Osteocyte (in vitro differentiated cells): ENCODE results near the gene GNG4. TPM values are rescaled to one million over a fixed set of nuclear protein-coding genes. Genes with fewer than 3 reads are reported as not detected.

Experiments used
- DNase-seq: peaks from one replicate; pipeline ENCODE4 v3.0.0; 2021; ENCODE audit warnings: mixed read lengths; ENCODE audit not compliant: unreplicated experiment; ENCODE audit errors: extremely low spot score
- H3K27ac Mint-ChIP-seq: one replicate; pipeline ENCODE4 v1.8.0; 2021; ENCODE audit warnings: mild to moderate bottlenecking, mixed read lengths; ENCODE audit not compliant: unreplicated experiment
- H3K27me3 Mint-ChIP-seq: one replicate; pipeline ENCODE4 v1.8.0; 2021; ENCODE audit warnings: mixed read lengths; ENCODE audit not compliant: unreplicated experiment
- H3K36me3 Mint-ChIP-seq: one replicate; pipeline ENCODE4 v1.8.0; 2021; ENCODE audit warnings: mixed read lengths; ENCODE audit not compliant: unreplicated experiment
- H3K4me1 Mint-ChIP-seq: one replicate; pipeline ENCODE4 v1.8.0; 2021; ENCODE audit warnings: mixed read lengths; ENCODE audit not compliant: unreplicated experiment
- H3K4me3 Mint-ChIP-seq: one replicate; pipeline ENCODE4 v1.8.0; 2021; ENCODE audit warnings: mild to moderate bottlenecking, moderate library complexity, mixed read lengths; ENCODE audit not compliant: unreplicated experiment
- H3K9me3 Mint-ChIP-seq: one replicate; pipeline ENCODE4 v1.8.0; 2021; ENCODE audit warnings: mixed read lengths; ENCODE audit not compliant: unreplicated experiment
- total RNA-seq: library from RNA; stranded (reverse); gene quantifications from 2 replicates; pipeline ENCODE4 v1.2.1, GENCODE V29; 2021
- TF ChIP-seq, protein P1 (sequence below): fragments of 200-600 bp; sonication (generic); IDR thresholded peaks from 2 replicates; pipeline ENCODE4 v1.5.0; 2021; ENCODE audit warnings: antibody characterized with exemption, mild to moderate bottlenecking, moderate library complexity

GNG4 gene
- total RNA-seq, 1 donor from 2014 or later: 0.83 TPM

DNA sequence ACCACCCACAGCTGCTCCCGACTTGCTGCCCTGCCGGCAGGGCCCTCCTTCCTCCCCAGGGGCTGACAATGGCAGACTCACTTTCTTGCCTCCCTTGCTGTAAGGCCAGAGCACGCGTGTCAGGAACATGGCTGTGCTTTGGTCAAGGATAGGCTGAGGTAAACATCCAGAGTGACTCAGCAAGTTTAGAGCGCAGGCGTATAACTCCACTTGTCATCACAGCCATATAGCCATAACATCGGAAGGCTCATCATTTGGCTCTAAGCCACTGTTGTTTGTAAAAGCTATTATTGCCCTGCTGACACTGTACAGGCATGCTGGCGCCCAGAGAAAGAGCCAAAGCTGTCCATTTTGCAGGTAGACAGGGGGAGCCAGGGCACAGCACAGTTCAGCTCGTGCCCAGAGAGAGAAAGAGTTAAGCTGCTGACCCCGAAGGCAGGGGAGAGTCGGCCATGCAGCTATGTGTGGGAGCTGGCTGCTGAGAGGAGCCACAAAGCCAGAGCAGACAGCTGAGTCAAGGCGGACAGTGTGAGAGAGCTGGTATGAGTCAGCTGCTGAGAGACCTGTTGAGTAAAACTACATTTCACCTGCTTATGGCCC is 60.6 kb downstream of the GNG4 start:
- DNase-seq: no peak
- Mint-ChIP-seq H3K4me3 (no peak overlapping the region), H3K4me1 (no peaks in the 10 kb centered on the region), H3K27me3 (peaks cover 13% of the 10 kb centered on the region), H3K9me3 (no peaks in the 10 kb centered on the region), H3K36me3 (no peaks in the 10 kb centered on the region), H3K27ac (no peak overlapping the region)
- TF ChIP-seq, protein P1, sequence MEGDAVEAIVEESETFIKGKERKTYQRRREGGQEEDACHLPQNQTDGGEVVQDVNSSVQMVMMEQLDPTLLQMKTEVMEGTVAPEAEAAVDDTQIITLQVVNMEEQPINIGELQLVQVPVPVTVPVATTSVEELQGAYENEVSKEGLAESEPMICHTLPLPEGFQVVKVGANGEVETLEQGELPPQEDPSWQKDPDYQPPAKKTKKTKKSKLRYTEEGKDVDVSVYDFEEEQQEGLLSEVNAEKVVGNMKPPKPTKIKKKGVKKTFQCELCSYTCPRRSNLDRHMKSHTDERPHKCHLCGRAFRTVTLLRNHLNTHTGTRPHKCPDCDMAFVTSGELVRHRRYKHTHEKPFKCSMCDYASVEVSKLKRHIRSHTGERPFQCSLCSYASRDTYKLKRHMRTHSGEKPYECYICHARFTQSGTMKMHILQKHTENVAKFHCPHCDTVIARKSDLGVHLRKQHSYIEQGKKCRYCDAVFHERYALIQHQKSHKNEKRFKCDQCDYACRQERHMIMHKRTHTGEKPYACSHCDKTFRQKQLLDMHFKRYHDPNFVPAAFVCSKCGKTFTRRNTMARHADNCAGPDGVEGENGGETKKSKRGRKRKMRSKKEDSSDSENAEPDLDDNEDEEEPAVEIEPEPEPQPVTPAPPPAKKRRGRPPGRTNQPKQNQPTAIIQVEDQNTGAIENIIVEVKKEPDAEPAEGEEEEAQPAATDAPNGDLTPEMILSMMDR: no peak

DNA sequence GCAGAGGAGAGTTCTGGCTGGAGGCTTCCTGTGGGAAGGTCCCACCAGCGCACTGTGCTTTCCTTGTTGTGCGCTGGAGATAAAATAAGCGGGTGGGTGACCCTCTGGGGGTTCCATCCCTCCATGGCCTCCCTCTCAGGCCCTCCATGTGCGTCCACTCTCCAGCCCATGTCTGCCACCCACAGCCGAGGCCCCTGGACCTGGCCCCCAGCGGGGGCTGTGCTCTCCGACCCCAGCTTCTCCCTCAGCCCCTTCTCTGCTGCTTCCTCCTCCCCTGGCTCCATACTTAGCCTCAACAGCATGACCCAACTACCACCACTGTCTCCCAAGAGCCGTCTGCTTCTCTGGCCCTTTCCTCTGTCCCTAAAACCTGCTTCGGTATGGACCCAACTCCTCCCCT is 61.4 kb downstream of the GNG4 start:
- no peaks in the 10 kb centered on the region for H3K4me1 Mint-ChIP-seq
- H3K9me3 Mint-ChIP-seq: no peaks in the 10 kb centered on the region
- TF ChIP-seq, protein P1: no peak
- H3K36me3 Mint-ChIP-seq: no peaks in the 10 kb centered on the region
- H3K4me3 Mint-ChIP-seq: no peak overlapping the region
- no peak overlapping the region for H3K27ac Mint-ChIP-seq
- DNase-seq: no peak
- peaks cover 13% of the 10 kb centered on the region for H3K27me3 Mint-ChIP-seq

DNA sequence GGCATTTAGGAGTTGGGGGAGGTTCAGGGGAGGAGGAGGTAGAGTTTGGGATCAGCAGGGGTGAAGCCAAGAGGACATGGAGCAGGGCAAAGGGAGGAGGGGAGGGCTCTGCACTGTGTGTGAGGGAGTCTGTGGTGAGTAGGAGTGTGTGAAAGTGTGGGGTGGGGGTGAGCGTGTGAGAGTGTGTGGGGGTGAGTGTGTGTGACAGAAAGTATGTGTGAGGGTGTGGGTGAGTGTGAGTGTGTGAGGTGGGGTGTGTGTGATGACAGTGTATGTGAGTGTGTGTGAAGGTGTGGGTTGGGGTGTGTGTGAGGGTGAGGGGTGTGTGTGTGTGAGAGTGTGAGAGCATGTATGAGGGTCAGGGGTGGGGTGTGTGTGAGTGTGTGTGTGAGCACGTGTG is 62.6 kb downstream of the GNG4 start:
- TF ChIP-seq, protein P1: no peak
- H3K9me3 Mint-ChIP-seq: no peaks in the 10 kb centered on the region
- H3K27me3 Mint-ChIP-seq: peaks cover 13% of the 10 kb centered on the region
- H3K36me3 Mint-ChIP-seq: no peaks in the 10 kb centered on the region
- H3K4me3 Mint-ChIP-seq: no peak overlapping the region
- no peaks in the 10 kb centered on the region for H3K4me1 Mint-ChIP-seq
- DNase-seq: no peak
- no peak overlapping the region for H3K27ac Mint-ChIP-seq

DNA sequence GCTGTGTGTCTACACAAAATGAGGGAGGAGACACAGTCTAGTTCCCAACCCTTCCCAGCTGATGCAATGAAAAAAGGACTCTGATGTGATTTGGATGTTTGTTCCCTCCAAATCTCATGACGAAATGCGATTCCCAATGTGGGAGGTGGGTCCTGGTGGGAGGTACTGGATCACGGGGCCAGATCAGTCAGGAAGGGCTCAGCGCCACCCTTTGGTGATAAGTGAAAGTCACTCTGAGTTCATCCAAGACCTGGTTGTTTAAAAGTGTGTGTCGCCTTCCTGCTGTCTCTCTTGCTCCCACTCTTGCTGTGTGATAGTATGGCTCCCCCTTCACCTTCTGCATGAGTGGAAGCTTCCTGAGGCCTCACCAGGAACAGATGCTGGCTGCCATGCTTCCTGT is 63.2 kb downstream of the GNG4 start:
- no peaks in the 10 kb centered on the region for H3K36me3 Mint-ChIP-seq
- H3K27me3 Mint-ChIP-seq: peaks cover 13% of the 10 kb centered on the region
- no peak overlapping the region for H3K4me3 Mint-ChIP-seq
- H3K27ac Mint-ChIP-seq: no peak overlapping the region
- DNase-seq: no peak
- H3K4me1 Mint-ChIP-seq: no peaks in the 10 kb centered on the region
- no peaks in the 10 kb centered on the region for H3K9me3 Mint-ChIP-seq
- TF ChIP-seq, protein P1: no peak

DNA sequence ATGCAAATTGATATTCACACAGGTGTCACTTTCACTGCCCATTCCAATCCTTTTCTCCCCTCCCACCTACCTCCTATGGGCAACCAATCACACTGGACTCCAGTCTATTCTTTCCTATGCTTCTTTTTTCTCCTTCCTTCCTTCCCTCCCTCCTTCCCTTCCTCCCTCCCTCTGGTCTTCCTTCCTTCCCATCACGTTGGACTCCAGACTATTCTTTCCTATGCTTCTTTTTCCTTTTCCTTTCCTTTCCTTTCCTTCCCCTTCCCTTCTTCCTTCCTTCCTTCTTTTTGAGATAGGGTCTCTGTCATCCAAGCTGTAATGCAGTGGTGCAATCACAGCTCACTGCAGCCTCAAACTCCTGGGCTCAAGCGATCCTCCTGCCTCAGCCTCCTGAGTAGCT is 64.6 kb downstream of the GNG4 start:
- no peaks in the 10 kb centered on the region for H3K4me1 Mint-ChIP-seq
- TF ChIP-seq, protein P1: no peak
- DNase-seq: no peak
- no peaks in the 10 kb centered on the region for H3K36me3 Mint-ChIP-seq
- no peak overlapping the region for H3K4me3 Mint-ChIP-seq
- H3K9me3 Mint-ChIP-seq: no peaks in the 10 kb centered on the region
- peaks cover 13% of the 10 kb centered on the region for H3K27me3 Mint-ChIP-seq
- H3K27ac Mint-ChIP-seq: no peak overlapping the region
